AG04450 (cell line): ENCODE results near the gene KRTAP10-1. TPM values are rescaled to one million over a fixed set of nuclear protein-coding genes. Genes with fewer than 3 reads are reported as not detected.

Experiments used
- CTCF ChIA-PET: fragments of 300-600, 350-600 bp; formaldehyde crosslinking; extraction: SDS; loops from one replicate; lab custom pipeline; 2022; ENCODE audit warnings: antibody characterized with exemption, inconsistent platforms; lab: Charles Lee
- POLR2A ChIA-PET: fragments of 350-600 bp; formaldehyde crosslinking; extraction: SDS; loops from one replicate; lab custom pipeline; 2021; ENCODE audit warnings: antibody characterized with exemption, inconsistent platforms; lab: Yijun Ruan, JAX
- DNase-seq: peaks from one replicate; pipeline ENCODE4 v3.0.0-alpha.2; 2011; ENCODE audit warnings: low read depth, low spot score
- H3K27ac ChIP-seq: one replicate; pipeline ENCODE4 v1.5.1; 2012; ENCODE audit warnings: low read depth, low read length, control low read depth
- H3K27me3 ChIP-seq: one replicate; pipeline ENCODE4 v1.6.0; 2012; ENCODE audit warnings: low read length; ENCODE audit not compliant: control insufficient read depth, insufficient read depth
- H3K4me3 ChIP-seq: 2 replicates; pipeline ENCODE4 v1.5.1; 2011; ENCODE audit warnings: mild to moderate bottlenecking, low read depth, low read length, control low read depth
- H3K9me3 ChIP-seq: 2 replicates; pipeline ENCODE4 v1.5.1; 2012; ENCODE audit warnings: low read length; ENCODE audit not compliant: control insufficient read depth, insufficient read depth
- CTCF ChIP-seq: IDR thresholded peaks from 2 replicates; pipeline ENCODE4 v1.5.1; 2011; ENCODE audit warnings: low read depth, low read length, control low read depth, inconsistent platforms
- polyA plus RNA-seq: library from polyadenylated mRNA; depleted of rRNA; stranded (reverse); fragments of >200 nt; gene quantifications from 2 replicates; pipeline ENCODE4 v1.2.3, GENCODE V29; 2011

Gene KRTAP10-1
- polyA plus RNA-seq, 1 experiment = not detected

- DNase-seq = no peak
- CTCF ChIA-PET = no interaction called here
- POLR2A ChIA-PET = no interaction called here
- H3K9me3 ChIP-seq = peaks cover 3% of the 10 kb centered on the region; the same call in 1 of the 2 replicates
- peaks cover 17% of the 10 kb centered on the region for H3K27me3 ChIP-seq
- H3K4me3 ChIP-seq = no peak overlapping the region
- no peak for TF ChIP-seq CTCF
- no peak overlapping the region for H3K27ac ChIP-seq
Measured at GRCh38 chr21:44499631-44500030, 40.4 kb downstream of the KRTAP10-1 start.

GRCh38 chr21:44499211-44499560 lies 40.8 kb downstream of the KRTAP10-1 start:
- TF ChIP-seq CTCF = no peak
- Histone ChIP-seq H3K27me3 (peaks cover 17% of the 10 kb centered on the region), H3K4me3 (no peak overlapping the region), H3K9me3 (peaks cover 7% of the 10 kb centered on the region), H3K27ac (no peak overlapping the region)
- CTCF ChIA-PET = no interaction called here
- DNase-seq = no peak
- POLR2A ChIA-PET = no interaction called here

GRCh38 chr21:44498280-44499210 lies 41.5 kb downstream of the KRTAP10-1 start:
- Histone ChIP-seq H3K27me3 (peaks cover 17% of the 10 kb centered on the region), H3K9me3 (peaks cover 13% of the 10 kb centered on the region), H3K4me3 (no peak overlapping the region), H3K27ac (no peak overlapping the region)
- DNase-seq = no peak
- TF ChIP-seq CTCF = no peak
- POLR2A ChIA-PET = no interaction called here
- CTCF ChIA-PET = no interaction called here

GRCh38 chr21:44497703-44498126 lies 42.3 kb downstream of the KRTAP10-1 start:
- Histone ChIP-seq H3K4me3 (no peak overlapping the region), H3K27ac (no peak overlapping the region), H3K27me3 (peaks cover 17% of the 10 kb centered on the region), H3K9me3 (peaks cover 22% of the 10 kb centered on the region)
- ChIA-PET CTCF (no interaction called here), POLR2A (no interaction called here)
- no peak for TF ChIP-seq CTCF
- no peak for DNase-seq
